Stimulated activated CD4-positive, alpha-beta T cell treated with anti-CD3 and anti-CD28 coated beads, Interleukin-15, amount 100 ng/mL, for 48 hours (primary cell): ENCODE measurements around the gene PACSIN1.

ENCODE experiments used
- DNase-seq, 2 donors: peaks; one replicate each; pipeline ENCODE4 v3.0.0-alpha.2; 2020; ENCODE audit warnings: low read depth in 2 of 2

Gene PACSIN1

GRCh38 chr6:34562350-34562749 lies 96.5 kb downstream of the PACSIN1 start:
- DNase-seq: no peak

- no peak for DNase-seq
These were observed 97.1 kb downstream of the PACSIN1 start for GRCh38 chr6:34562861-34563512.

- DNase-seq: no peak
These were observed 97.6 kb downstream of the PACSIN1 start for GRCh38 chr6:34563513-34563870.

- no peak for DNase-seq
These were observed 98.3 kb downstream of the PACSIN1 start for GRCh38 chr6:34564181-34564580.

GRCh38 chr6:34565722-34566137 lies 99.9 kb downstream of the PACSIN1 start:
- no peak for DNase-seq

GRCh38 chr6:34566830-34567546 lies 101.1 kb downstream of the PACSIN1 start:
- no peak for DNase-seq

- DNase-seq: no peak
These were observed 102.7 kb downstream of the PACSIN1 start for GRCh38 chr6:34568341-34569201.

- no peak for DNase-seq
These were observed 103.6 kb downstream of the PACSIN1 start for GRCh38 chr6:34569361-34569973.

GRCh38 chr6:34570066-34570833 lies 104.4 kb downstream of the PACSIN1 start:
- no peak for DNase-seq

- DNase-seq: no peak
These were observed 105.5 kb downstream of the PACSIN1 start for GRCh38 chr6:34571388-34571787.

- no peak for DNase-seq
These were observed 106.1 kb downstream of the PACSIN1 start for GRCh38 chr6:34572021-34572420.

GRCh38 chr6:34572585-34572984 lies 106.7 kb downstream of the PACSIN1 start:
- DNase-seq: no peak

GRCh38 chr6:34573567-34574183 lies 107.8 kb downstream of the PACSIN1 start:
- DNase-seq: no peak

- DNase-seq: no peak
These were observed 108.9 kb downstream of the PACSIN1 start for GRCh38 chr6:34574647-34575293.

- DNase-seq: no peak
These were observed 109.5 kb downstream of the PACSIN1 start for GRCh38 chr6:34575326-34575725.

- no peak for DNase-seq
These were observed 110.5 kb downstream of the PACSIN1 start for GRCh38 chr6:34576286-34576955.

- DNase-seq: no peak
These were observed 112.8 kb downstream of the PACSIN1 start for GRCh38 chr6:34578445-34579262.

GRCh38 chr6:34580707-34581560 lies 115.1 kb downstream of the PACSIN1 start:
- DNase-seq: no peak
